DND-41 (cell line): ENCODE measurements around the gene SELENOF.

Experiments used
- ATAC-seq: fragments of 200-7000 bp; cut with Tn5 transposase; 3 replicates; pipeline ENCODE4 v1.9.1; 2021; ENCODE audit warnings: low read depth; ENCODE audit not compliant: insufficient read depth
- DNase-seq: peaks from one replicate; pipeline ENCODE4 v3.0.0-alpha.2; 2020
- H2AFZ ChIP-seq: 2 replicates; pipeline ENCODE4 v1.6.0; 2012; ENCODE audit warnings: low read depth, low read length
- H3K27ac ChIP-seq: 2 replicates; pipeline ENCODE4 v1.5.1; 2012; ENCODE audit warnings: low read length, inconsistent platforms
- H3K27me3 ChIP-seq: fragments of 200-600 bp; sonication (generic); 2 replicates; pipeline ENCODE4 v1.6.0; 2012; ENCODE audit warnings: low read length, mild to moderate bottlenecking, inconsistent platforms; ENCODE audit not compliant: insufficient read depth, poor library complexity
- H3K36me3 ChIP-seq: 2 replicates; pipeline ENCODE4 v1.5.1; 2012; ENCODE audit warnings: low read length, inconsistent platforms; ENCODE audit not compliant: insufficient read depth
- H3K4me1 ChIP-seq: 2 replicates; pipeline ENCODE4 v1.5.1; 2012; ENCODE audit warnings: mild to moderate bottlenecking, low read length; ENCODE audit not compliant: insufficient read depth
- H3K4me2 ChIP-seq: 2 replicates; pipeline ENCODE4 v1.6.0; 2012; ENCODE audit warnings: mild to moderate bottlenecking, moderate library complexity, low read length, inconsistent platforms; ENCODE audit not compliant: insufficient read depth
- H3K4me3 ChIP-seq, 2 experiments: fragments of 200-600 bp in 1 of 2; shearing (Covaris generic) in 1 of 2; 2 replicates each; pipeline ENCODE4 v1.5.1; 2012 to 2016; ENCODE audit warnings: inconsistent platforms in 2 of 2, low read length in 2 of 2, mild to moderate bottlenecking in 2 of 2, low read depth in 1 of 2, moderate library complexity in 1 of 2
- H3K79me2 ChIP-seq: 2 replicates; pipeline ENCODE4 v1.6.0; 2012; ENCODE audit warnings: low read length, inconsistent platforms; ENCODE audit not compliant: insufficient read depth
- H3K9ac ChIP-seq: 2 replicates; pipeline ENCODE4 v1.6.0; 2012; ENCODE audit warnings: low read depth, mild to moderate bottlenecking, inconsistent platforms, low read length, moderate library complexity
- H3K9me3 ChIP-seq: 2 replicates; pipeline ENCODE4 v1.5.1; 2012; ENCODE audit warnings: low read length, moderate library complexity, mild to moderate bottlenecking, inconsistent platforms; ENCODE audit not compliant: insufficient read depth, severe bottlenecking
- H4K20me1 ChIP-seq: 2 replicates; pipeline ENCODE4 v1.6.0; 2012; ENCODE audit warnings: low read length; ENCODE audit not compliant: insufficient read depth
- CTCF ChIP-seq: IDR thresholded peaks from 2 replicates; pipeline ENCODE4 v1.5.1; 2012; ENCODE audit warnings: borderline replicate concordance, low read length, moderate library complexity, mild to moderate bottlenecking; ENCODE audit not compliant: poor library complexity, severe bottlenecking; ENCODE audit errors: extremely low read depth
- EZH2 ChIP-seq: IDR thresholded peaks from 3 replicates; pipeline ENCODE4 v1.6.1; 2012; ENCODE audit warnings: borderline replicate concordance, low read depth, mild to moderate bottlenecking, moderate library complexity, low read length, inconsistent platforms; ENCODE audit not compliant: severe bottlenecking

The SELENOF gene

DNA sequence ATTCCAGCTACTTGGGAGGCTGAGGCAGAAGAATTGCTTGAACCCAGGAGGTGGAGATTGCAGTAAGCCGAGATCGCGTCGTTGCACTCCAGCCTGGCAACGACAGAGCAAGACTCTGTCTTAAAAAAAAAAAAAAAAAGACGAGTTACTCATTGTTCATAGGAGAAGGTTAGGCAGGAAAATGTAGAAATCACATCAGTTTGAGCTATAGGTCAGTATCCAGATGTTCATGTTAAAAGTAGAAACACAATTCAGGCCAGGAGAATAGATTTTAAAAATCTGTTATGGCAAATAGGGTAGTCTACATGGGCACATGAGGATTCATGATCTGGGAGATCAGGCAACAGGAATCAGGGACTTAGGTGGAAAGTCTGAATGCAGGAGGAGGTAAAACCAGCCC is 57.7 kb downstream of the SELENOF start:
- Histone ChIP-seq H3K4me3 (no peak overlapping the region), H3K79me2 (no peaks in the 10 kb centered on the region), H2AFZ (no peak overlapping the region), H3K9me3 (no peaks in the 10 kb centered on the region), H4K20me1 (no peaks in the 10 kb centered on the region), H3K27ac (no peak overlapping the region), H3K27me3 (no peaks in the 10 kb centered on the region), H3K36me3 (peaks cover 4% of the 10 kb centered on the region; the same call in 1 of the 2 replicates), H3K4me2 (no peak overlapping the region), H3K4me1 (no peaks in the 10 kb centered on the region), H3K9ac (no peak overlapping the region)
- no peak for TF ChIP-seq EZH2
- TF ChIP-seq CTCF = no peak
- DNase-seq = no peak
- ATAC-seq = no peak

DNA sequence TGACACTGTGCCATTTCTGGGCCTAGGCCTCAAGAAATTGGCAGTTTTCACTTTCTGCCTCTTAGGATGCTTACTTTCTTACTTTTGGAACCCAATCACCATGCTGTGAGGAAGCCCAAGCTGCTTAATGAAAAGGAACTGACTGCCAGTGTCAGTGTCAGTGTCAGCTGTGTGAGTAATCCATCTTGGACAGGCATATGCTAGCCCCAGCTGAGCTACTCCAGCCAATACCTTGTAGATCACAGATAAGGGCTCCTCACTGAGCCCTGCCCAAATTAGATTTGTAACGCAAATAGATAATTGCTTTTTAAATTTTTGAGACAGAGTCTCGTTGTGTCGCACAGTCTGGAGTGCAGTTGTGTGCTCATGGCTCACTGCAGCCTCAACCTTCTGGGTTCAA is 59.6 kb downstream of the SELENOF start:
- ATAC-seq = no peak
- H3K9ac ChIP-seq = no peak overlapping the region
- H3K9me3 ChIP-seq = no peaks in the 10 kb centered on the region
- no peak for DNase-seq
- H2AFZ ChIP-seq = no peak overlapping the region
- TF ChIP-seq EZH2 (no peak), CTCF (no peak)
- H3K4me2 ChIP-seq = no peak overlapping the region
- no peak overlapping the region for H3K27ac ChIP-seq
- H3K4me3 ChIP-seq = no peak overlapping the region
- no peaks in the 10 kb centered on the region for H3K27me3 ChIP-seq
- H3K79me2 ChIP-seq = no peaks in the 10 kb centered on the region
- H3K4me1 ChIP-seq = no peaks in the 10 kb centered on the region
- H3K36me3 ChIP-seq = no peaks in the 10 kb centered on the region
- H4K20me1 ChIP-seq = no peaks in the 10 kb centered on the region

- Histone ChIP-seq H3K9me3 (no peaks in the 10 kb centered on the region), H3K36me3 (no peaks in the 10 kb centered on the region), H3K4me3 (no peak overlapping the region), H3K4me1 (no peaks in the 10 kb centered on the region), H2AFZ (no peak overlapping the region), H3K4me2 (no peak overlapping the region), H4K20me1 (no peaks in the 10 kb centered on the region), H3K27ac (no peak overlapping the region), H3K9ac (no peak overlapping the region), H3K79me2 (no peaks in the 10 kb centered on the region), H3K27me3 (no peaks in the 10 kb centered on the region)
- TF ChIP-seq EZH2 (no peak), CTCF (no peak)
- ATAC-seq (no peak), DNase-seq (no peak)
Measured at GRCh38 chr1:86852782-86853408, 61.0 kb downstream of the SELENOF start.

GRCh38 chr1:86852289-86852688 is 61.6 kb downstream of the SELENOF start:
- H3K9me3 ChIP-seq = no peaks in the 10 kb centered on the region
- no peaks in the 10 kb centered on the region for H3K4me1 ChIP-seq
- no peak overlapping the region for H3K4me3 ChIP-seq
- TF ChIP-seq EZH2 (no peak), CTCF (no peak)
- no peak overlapping the region for H2AFZ ChIP-seq
- ATAC-seq (no peak; the same call in 2 of the 3 replicates), DNase-seq (no peak)
- no peaks in the 10 kb centered on the region for H3K79me2 ChIP-seq
- H3K36me3 ChIP-seq = no peaks in the 10 kb centered on the region
- H3K27me3 ChIP-seq = no peaks in the 10 kb centered on the region
- no peaks in the 10 kb centered on the region for H4K20me1 ChIP-seq
- no peak overlapping the region for H3K9ac ChIP-seq
- H3K4me2 ChIP-seq = no peak overlapping the region
- no peak overlapping the region for H3K27ac ChIP-seq
